Measurements from ENCODE around the gene ZBED1. TPM values are rescaled to one million over a fixed set of nuclear protein-coding genes. Genes with fewer than 3 reads are reported as not detected.
"Not testable (repeated sequence)": the region's sequence is repeated elsewhere in the genome, so short reads cannot be mapped to it uniquely, and the experiment has no call there.

The ZBED1 gene
- total RNA-seq, 1 experiment from 2014 or later = 15.1 TPM

GRCh38 chrX:2469196-2469685 lies 31.5 kb downstream of the ZBED1 start:
- Histone ChIP-seq H3K4me3 (ENCODE audit: low read length) (no peak overlapping the region), H3K4me1 (ENCODE audit: low read length) (no peaks in the 10 kb centered on the region), H4K20me1 (ENCODE audit: insufficient read depth, low read depth, low read length) (no peaks in the 10 kb centered on the region), H2AFZ (ENCODE audit: low read length) (no peak overlapping the region), H3K9ac (ENCODE audit: low read length) (no peak overlapping the region), H3K36me3 (ENCODE audit: insufficient read depth, low read length) (no peaks in the 10 kb centered on the region), H3K79me2 (ENCODE audit: low read length) (peaks cover 8% of the 10 kb centered on the region), H3K4me2 (ENCODE audit: low read depth, low read length, poor library complexity, severe bottlenecking) (no peak overlapping the region), H3K9me2 (replicated peaks; ENCODE audit: insufficient read depth, low read length) (no peaks in the 10 kb centered on the region), H3K27me3 (ENCODE audit: low read length) (no peaks in the 10 kb centered on the region), H3K27ac (ENCODE audit: low read length) (no peak overlapping the region), H3K9me3 (ENCODE audit: low read length) (no peaks in the 10 kb centered on the region)
- no peak for DNase-seq

DNA sequence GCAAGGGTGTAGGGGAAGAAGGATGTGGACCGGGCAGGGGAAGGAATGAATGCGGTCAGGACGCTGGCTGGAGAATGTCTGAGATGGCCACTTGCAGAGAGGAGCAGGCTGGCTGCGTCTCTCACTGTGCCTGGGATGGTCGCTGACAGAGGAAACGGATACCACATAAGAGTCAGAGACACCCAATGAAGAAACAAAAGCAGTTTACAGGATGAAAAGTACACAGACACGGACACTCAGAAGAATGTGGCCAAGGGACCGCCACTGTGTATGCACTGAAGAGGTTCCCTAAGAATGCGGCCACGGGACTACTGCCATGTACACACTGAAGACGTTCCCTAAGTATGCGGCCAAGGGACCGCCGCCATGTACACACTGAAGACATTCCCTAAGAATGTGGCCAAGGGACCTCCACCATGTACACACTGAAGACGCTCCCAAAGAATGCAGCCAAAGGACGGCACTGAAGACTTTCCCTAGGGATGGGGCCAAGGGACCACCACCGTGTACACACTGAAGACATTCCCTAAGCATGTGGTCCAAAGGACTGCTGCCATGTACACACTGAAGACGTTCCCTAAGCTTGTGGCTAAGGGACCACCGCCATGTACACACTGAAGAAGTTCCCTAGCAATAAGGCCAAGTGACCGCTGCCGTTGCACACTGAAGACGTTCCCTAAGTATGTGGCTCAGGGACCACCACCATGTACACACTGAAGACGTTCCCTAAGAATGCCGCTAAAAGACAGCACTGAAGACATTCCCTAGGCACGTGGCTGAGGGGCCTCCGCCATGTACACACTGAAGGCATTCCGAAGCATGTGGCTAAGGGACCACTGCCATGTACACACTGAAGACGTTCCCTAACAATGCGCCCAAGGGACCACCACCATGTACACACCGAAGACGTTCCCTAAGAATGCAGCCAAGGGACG lies 32.2 kb downstream of the ZBED1 start:
- no peak for DNase-seq
- Histone ChIP-seq H3K27me3 (ENCODE audit: low read length) (no peaks in the 10 kb centered on the region), H3K9me2 (replicated peaks; ENCODE audit: insufficient read depth, low read length) (no peaks in the 10 kb centered on the region), H3K9me3 (ENCODE audit: low read length) (no peaks in the 10 kb centered on the region), H3K36me3 (ENCODE audit: insufficient read depth, low read length) (no peaks in the 10 kb centered on the region), H3K9ac (ENCODE audit: low read length) (no peak overlapping the region), H3K4me2 (ENCODE audit: low read depth, low read length, poor library complexity, severe bottlenecking) (no peak overlapping the region), H3K4me3 (ENCODE audit: low read length) (no peak overlapping the region), H3K4me1 (ENCODE audit: low read length) (no peaks in the 10 kb centered on the region), H4K20me1 (ENCODE audit: insufficient read depth, low read depth, low read length) (no peaks in the 10 kb centered on the region), H3K79me2 (ENCODE audit: low read length) (peaks cover 6% of the 10 kb centered on the region), H3K27ac (ENCODE audit: low read length) (no peak overlapping the region), H2AFZ (ENCODE audit: low read length) (no peak overlapping the region)

DNA sequence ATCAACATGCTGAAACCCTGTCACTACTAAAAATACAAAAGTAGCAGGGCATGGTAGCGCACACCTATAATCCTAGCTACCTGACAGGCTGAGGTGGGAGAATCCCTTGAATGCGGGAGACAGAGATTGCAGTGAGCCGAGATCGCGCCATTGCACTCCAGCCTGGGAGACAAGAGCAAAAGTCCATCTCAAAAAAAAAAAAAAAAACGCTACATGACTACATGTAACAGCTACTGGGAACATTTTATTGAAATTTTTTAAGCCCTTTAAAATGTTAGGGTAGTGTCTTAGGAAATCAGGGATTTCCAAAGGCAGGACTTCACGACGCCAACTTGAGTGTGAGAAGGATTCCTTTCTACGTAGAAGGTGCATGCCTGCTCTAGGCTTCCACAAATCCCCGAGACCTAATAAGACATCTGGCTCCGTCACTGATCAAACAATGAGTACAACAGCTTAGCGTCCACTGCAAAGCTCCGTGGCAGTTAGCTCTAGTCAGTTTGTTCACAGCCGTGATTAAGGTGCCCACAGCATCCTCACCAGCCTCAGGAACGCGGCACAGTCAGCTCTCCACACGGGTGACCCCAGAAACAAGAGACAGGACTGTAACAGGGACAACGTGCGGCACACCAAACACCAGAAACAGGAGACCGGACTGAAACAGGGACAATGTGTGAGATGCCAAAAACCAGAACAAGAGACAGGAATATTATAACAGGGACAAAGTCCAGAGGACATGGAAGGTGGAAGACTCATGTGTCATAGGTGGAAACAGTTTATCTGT lies 33.7 kb downstream of the ZBED1 start:
- Histone ChIP-seq H3K27me3 (ENCODE audit: low read length) (no peaks in the 10 kb centered on the region), H3K9ac (ENCODE audit: low read length) (no peak overlapping the region)
- no peak for DNase-seq

GRCh38 chrX:2464677-2465166 lies 36.1 kb downstream of the ZBED1 start:
- Histone ChIP-seq H3K9me2 (replicated peaks; ENCODE audit: insufficient read depth, low read length) (no peaks in the 10 kb centered on the region), H4K20me1 (ENCODE audit: insufficient read depth, low read depth, low read length) (no peaks in the 10 kb centered on the region), H3K4me1 (ENCODE audit: low read length) (no peaks in the 10 kb centered on the region), H3K9me3 (ENCODE audit: low read length) (no peaks in the 10 kb centered on the region), H3K4me2 (ENCODE audit: low read depth, low read length, poor library complexity, severe bottlenecking) (no peak overlapping the region), H3K79me2 (ENCODE audit: low read length) (no peaks in the 10 kb centered on the region; the same call in 1 of the 2 replicates), H2AFZ (ENCODE audit: low read length) (no peak overlapping the region), H3K4me3 (ENCODE audit: low read length) (no peak overlapping the region), H3K9ac (ENCODE audit: low read length) (no peak overlapping the region), H3K27ac (ENCODE audit: low read length) (no peak overlapping the region), H3K27me3 (ENCODE audit: low read length) (no peaks in the 10 kb centered on the region), H3K36me3 (ENCODE audit: insufficient read depth, low read length) (no peaks in the 10 kb centered on the region)
- DNase-seq = peak; percentile 54

More for the DNA sequence above, 33.7 kb downstream of the ZBED1 start:
- H3K9me2 ChIP-seq (replicated peaks; ENCODE audit: insufficient read depth, low read length) = no peaks in the 10 kb centered on the region
- no peak overlapping the region for H3K27ac ChIP-seq (ENCODE audit: low read length)
- H3K36me3 ChIP-seq (ENCODE audit: insufficient read depth, low read length) = no peaks in the 10 kb centered on the region
- H3K79me2 ChIP-seq (ENCODE audit: low read length) = peaks cover 4% of the 10 kb centered on the region
- no peaks in the 10 kb centered on the region for H4K20me1 ChIP-seq (ENCODE audit: insufficient read depth, low read depth, low read length)
- no peak overlapping the region for H3K4me2 ChIP-seq (ENCODE audit: low read depth, low read length, poor library complexity, severe bottlenecking)
- no peak overlapping the region for H3K4me3 ChIP-seq (ENCODE audit: low read length)
- H3K4me1 ChIP-seq (ENCODE audit: low read length) = no peaks in the 10 kb centered on the region
- no peaks in the 10 kb centered on the region for H3K9me3 ChIP-seq (ENCODE audit: low read length)
- H2AFZ ChIP-seq (ENCODE audit: low read length) = no peak overlapping the region

DNA sequence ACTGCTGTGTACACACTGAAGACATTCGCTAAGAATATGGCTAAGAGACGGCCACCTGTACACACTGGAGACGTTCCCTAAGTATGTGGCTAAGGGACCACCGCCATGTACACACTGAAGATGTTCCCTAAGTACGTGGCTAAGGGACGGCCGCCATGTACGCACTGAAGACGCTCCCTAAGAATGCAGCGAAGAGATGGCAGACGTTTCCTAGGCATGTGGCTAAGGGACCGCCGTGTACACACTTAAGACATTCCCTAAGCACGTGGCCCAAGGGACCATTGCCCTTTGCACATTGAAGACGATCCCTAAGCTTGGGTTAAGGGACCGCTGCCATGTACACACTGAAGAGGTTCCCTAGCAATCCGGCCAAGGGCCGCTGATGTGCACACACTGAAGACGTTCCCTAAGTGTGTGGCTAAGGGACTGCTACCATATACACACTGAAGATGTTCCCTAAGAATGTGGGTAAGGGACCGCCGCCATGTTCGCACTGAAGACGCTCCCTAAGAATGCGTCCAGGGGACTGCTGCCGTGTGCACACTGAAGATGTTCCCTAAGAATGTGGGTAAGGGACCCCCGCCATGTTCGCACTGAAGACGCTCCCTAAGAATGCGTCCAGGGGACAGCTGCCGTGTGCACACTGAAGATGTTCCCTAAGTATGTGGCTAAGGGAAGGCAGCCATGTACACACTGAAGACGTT lies 36.7 kb downstream of the ZBED1 start:
- Histone ChIP-seq H3K4me1 (ENCODE audit: low read length) (no peaks in the 10 kb centered on the region), H3K4me2 (ENCODE audit: low read depth, low read length, poor library complexity, severe bottlenecking) (no peak overlapping the region), H3K36me3 (ENCODE audit: insufficient read depth, low read length) (no peaks in the 10 kb centered on the region), H3K9ac (ENCODE audit: low read length) (no peak overlapping the region), H3K9me3 (ENCODE audit: low read length) (no peaks in the 10 kb centered on the region), H3K4me3 (ENCODE audit: low read length) (no peak overlapping the region), H4K20me1 (ENCODE audit: insufficient read depth, low read depth, low read length) (no peaks in the 10 kb centered on the region), H2AFZ (ENCODE audit: low read length) (no peak overlapping the region), H3K9me2 (replicated peaks; ENCODE audit: insufficient read depth, low read length) (no peaks in the 10 kb centered on the region), H3K27me3 (ENCODE audit: low read length) (no peaks in the 10 kb centered on the region), H3K79me2 (ENCODE audit: low read length) (no peaks in the 10 kb centered on the region), H3K27ac (ENCODE audit: low read length) (no peak overlapping the region)
- DNase-seq = peak; percentile 75

DNA sequence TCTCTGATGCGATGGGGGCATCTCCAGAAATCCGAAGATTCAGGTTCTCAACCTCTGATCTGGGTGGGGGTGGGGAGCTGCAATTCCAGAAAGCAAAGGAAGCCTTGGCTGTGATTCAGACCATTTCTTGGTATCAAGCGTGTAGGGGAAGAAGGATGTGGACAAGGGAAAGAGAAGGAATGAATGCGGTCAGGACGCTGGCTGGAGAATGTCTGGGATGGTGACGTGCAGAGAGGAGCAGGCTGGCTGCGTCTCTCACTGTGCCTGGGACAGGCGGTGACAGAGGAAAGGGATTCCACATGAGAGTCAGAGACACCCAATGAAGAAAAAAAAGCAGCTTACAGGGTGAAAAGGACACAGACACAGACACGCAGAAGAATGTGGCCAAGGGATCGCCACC lies 37.3 kb downstream of the ZBED1 start:
- H3K4me2 ChIP-seq (ENCODE audit: low read depth, low read length, poor library complexity, severe bottlenecking); H3K9ac ChIP-seq (ENCODE audit: low read length); H3K27me3 ChIP-seq (ENCODE audit: low read length); H3K4me3 ChIP-seq (ENCODE audit: low read length); H3K79me2 ChIP-seq (ENCODE audit: low read length); DNase-seq; H3K27ac ChIP-seq (ENCODE audit: low read length); H4K20me1 ChIP-seq (ENCODE audit: insufficient read depth, low read depth, low read length); H3K36me3 ChIP-seq (ENCODE audit: insufficient read depth, low read length); H3K9me2 ChIP-seq (replicated peaks; ENCODE audit: insufficient read depth, low read length); H3K9me3 ChIP-seq (ENCODE audit: low read length); H2AFZ ChIP-seq (ENCODE audit: low read length); H3K4me1 ChIP-seq (ENCODE audit: low read length): not testable (repeated sequence)

- DNase-seq = no peak
- no peaks in the 10 kb centered on the region for H3K4me1 ChIP-seq (ENCODE audit: low read length)
- no peak overlapping the region for H2AFZ ChIP-seq (ENCODE audit: low read length)
- no peaks in the 10 kb centered on the region for H4K20me1 ChIP-seq (ENCODE audit: insufficient read depth, low read depth, low read length)
- peaks cover 8% of the 10 kb centered on the region; the same call in 1 of the 2 replicates for H3K79me2 ChIP-seq (ENCODE audit: low read length)
- H3K27me3 ChIP-seq (ENCODE audit: low read length) = no peaks in the 10 kb centered on the region
- H3K27ac ChIP-seq (ENCODE audit: low read length) = no peak overlapping the region
- no peak overlapping the region for H3K9ac ChIP-seq (ENCODE audit: low read length)
- no peak overlapping the region for H3K4me2 ChIP-seq (ENCODE audit: low read depth, low read length, poor library complexity, severe bottlenecking)
- H3K4me3 ChIP-seq (ENCODE audit: low read length) = no peak overlapping the region
- no peaks in the 10 kb centered on the region for H3K36me3 ChIP-seq (ENCODE audit: insufficient read depth, low read length)
- no peaks in the 10 kb centered on the region for H3K9me2 ChIP-seq (replicated peaks; ENCODE audit: insufficient read depth, low read length)
- H3K9me3 ChIP-seq (ENCODE audit: low read length) = no peaks in the 10 kb centered on the region
Measured at GRCh38 chrX:2462780-2463179, 38.0 kb downstream of the ZBED1 start.
